B cell (primary cell): ENCODE measurements around the gene CFAP210. TPM values are rescaled to one million over a fixed set of nuclear protein-coding genes. Genes with fewer than 3 reads are reported as not detected.

ENCODE experiments used
- ATAC-seq: fragments of 200-7000 bp; cut with Tn5 transposase; one replicate; pipeline ENCODE4 v1.10.0; 2021; ENCODE audit warnings: low read depth, mild to moderate bottlenecking, moderate number of reproducible peaks, moderate library complexity
- CTCF ChIA-PET: fragments of 350-600 bp; sonication (Branson Sonifier 250); formaldehyde crosslinking; loops from one replicate; lab custom pipeline; 2021; ENCODE audit warnings: antibody characterized with exemption, inconsistent platforms; lab: Charles Lee
- POLR2A ChIA-PET: fragments of 350-600 bp; sonication (Branson Sonifier 250); formaldehyde crosslinking; loops from one replicate; lab custom pipeline; 2021; ENCODE audit warnings: antibody characterized with exemption; lab: Charles Lee
- DNase-seq: peaks from one replicate; pipeline ENCODE4 v3.0.0; 2013
- H2AFZ ChIP-seq: 2 replicates; pipeline ENCODE4 v1.6.1; 2012; ENCODE audit warnings: mild to moderate bottlenecking, low read depth, low read length; ENCODE audit not compliant: insufficient read depth, poor library complexity, severe bottlenecking
- H3K27ac ChIP-seq, 2 donors: 1 replicate in 1 of 2; 2 replicates in 1 of 2; pipeline ENCODE4 v1.5.1; 2012 to 2013; ENCODE audit warnings: low read length in 2 of 2, mild to moderate bottlenecking in 2 of 2, moderate library complexity in 1 of 2
- H3K27me3 ChIP-seq, 4 experiments: fragments of 200-600 bp in 1 of 4; sonication (generic) in 1 of 4; replicated peaks in 1 of 4; 1 replicate in 2 of 4; 2 replicates in 2 of 4; pipeline versions ENCODE4 v1.6.1 to v1.7.0; 2013 to 2016; ENCODE audit warnings: low read length in 3 of 4, mild to moderate bottlenecking in 2 of 4, mixed read lengths in 1 of 4, moderate library complexity in 1 of 4; ENCODE audit not compliant: insufficient read depth in 4 of 4, control insufficient read depth in 3 of 4; ENCODE audit errors: control extremely low read depth in 1 of 4
- H3K36me3 ChIP-seq, 2 experiments: replicated peaks in 1 of 2; 1 replicate in 1 of 2; 2 replicates in 1 of 2; pipeline versions ENCODE4 v1.6.1 to v1.7.1; 2013; ENCODE audit warnings: low read length in 1 of 2; ENCODE audit not compliant: insufficient read depth in 2 of 2, control insufficient read depth in 1 of 2; ENCODE audit errors: control extremely low read depth in 1 of 2, extremely low read depth in 1 of 2
- H3K4me1 ChIP-seq, 2 donors: fragments of 200-600 bp in 1 of 2; sonication (generic) in 1 of 2; 1 replicate in 1 of 2; 2 replicates in 1 of 2; pipeline versions ENCODE4 v1.5.1 to v1.6.1; 2013 to 2017; ENCODE audit warnings: low read length in 2 of 2; ENCODE audit not compliant: control insufficient read depth in 2 of 2, insufficient read depth in 2 of 2
- H3K4me2 ChIP-seq: replicated peaks from 2 replicates; pipeline ENCODE3; 2012; ENCODE audit warnings: mild to moderate bottlenecking, low read depth, low read length; ENCODE audit not compliant: poor library complexity, severe bottlenecking
- H3K4me3 ChIP-seq, 5 experiments: fragments of 200-600 bp in 1 of 5; sonication (generic) in 1 of 5; 1 replicate in 3 of 5; 2 replicates in 2 of 5; pipeline versions ENCODE4 v1.5.1 to v1.7.0; 2011 to 2016; ENCODE audit warnings: low read length in 4 of 5, mild to moderate bottlenecking in 4 of 5, low read depth in 2 of 5, control low read depth in 1 of 5, moderate library complexity in 1 of 5; ENCODE audit not compliant: insufficient read depth in 1 of 5; ENCODE audit errors: control extremely low read depth in 1 of 5, extremely low read depth in 1 of 5
- H3K79me2 ChIP-seq: fragments of 200-600 bp; sonication (generic); one replicate; pipeline ENCODE4 v1.6.0; 2016; ENCODE audit warnings: low read length; ENCODE audit not compliant: control insufficient read depth, insufficient read depth
- H3K9ac ChIP-seq: fragments of 200-600 bp; sonication (generic); 2 replicates; pipeline ENCODE4 v1.6.1; 2017; ENCODE audit warnings: mild to moderate bottlenecking, low read length, moderate library complexity
- H3K9me3 ChIP-seq, 3 donors: one replicate each; pipeline versions ENCODE4 v1.6.1 to v1.7.1; 2013; ENCODE audit warnings: low read length in 2 of 3; ENCODE audit not compliant: control insufficient read depth in 2 of 3, insufficient read depth in 1 of 3; ENCODE audit errors: control extremely low read depth in 1 of 3
- H4K20me1 ChIP-seq: 2 replicates; pipeline ENCODE4 v1.6.0; 2012; ENCODE audit warnings: mild to moderate bottlenecking, low read length; ENCODE audit not compliant: insufficient read depth, control insufficient read depth, poor library complexity, severe bottlenecking
- H3K27ac Mint-ChIP-seq: one replicate; pipeline ENCODE4 v1.8.0; 2021; ENCODE audit warnings: mixed read lengths
- H3K27me3 Mint-ChIP-seq: one replicate; pipeline ENCODE4 v1.8.0; 2021; ENCODE audit warnings: mixed read lengths
- H3K4me1 Mint-ChIP-seq: one replicate; pipeline ENCODE4 v1.8.0; 2021; ENCODE audit warnings: mixed read lengths
- H3K4me3 Mint-ChIP-seq: one replicate; pipeline ENCODE4 v1.8.0; 2021; ENCODE audit warnings: mixed read lengths
- H3K9me3 Mint-ChIP-seq: one replicate; pipeline ENCODE4 v1.8.0; 2022; ENCODE audit warnings: mixed read lengths; ENCODE audit not compliant: insufficient read depth
- EZH2 ChIP-seq: IDR thresholded peaks from 2 replicates; pipeline ENCODE4 v1.6.1; 2012; ENCODE audit warnings: borderline replicate concordance, low read depth, mild to moderate bottlenecking, moderate library complexity, low read length; ENCODE audit not compliant: insufficient read depth, poor library complexity, severe bottlenecking
- WGBS: methylation state at CpG from one replicate; pipeline ENCODE4 v1.1.5; 2013; ENCODE audit warnings: missing lambda C conversion rate; ENCODE audit not compliant: insufficient coverage; 5-methylcytosine and 5-hydroxymethylcytosine counted together
- intact Hi-C: fragments of 100-400 bp; cut with micrococcal nuclease; formaldehyde crosslinking; loops from one replicate; pipeline ENCODE4 v1.10.0; 2022
- polyA plus RNA-seq: library from polyadenylated mRNA; depleted of rRNA; stranded (reverse); fragments of >200 nt; gene quantifications from 2 replicates; pipeline ENCODE4 v1.2.3, GENCODE V29; 2012
- total RNA-seq, 2 donors: library from RNA; stranded (reverse); fragments of 120-200 nt in 1 of 2; gene quantifications; 1 replicate in 1 of 2; 2 replicates in 1 of 2; pipeline versions ENCODE4 v1.2.3 to v1.2.4, GENCODE V29; 2013 to 2022
- TF ChIP-seq, protein P1 (sequence below): fragments of 200-600 bp; IDR thresholded peaks from one replicate; pipeline ENCODE4 v1.8.0; 2022; ENCODE audit warnings: antibody characterized with exemption, mild to moderate bottlenecking

CFAP210 gene
- total and polyA plus RNA-seq, 2 donors (not counting 1 experiment from before 2014, with no cell fraction given): not detected

DNA sequence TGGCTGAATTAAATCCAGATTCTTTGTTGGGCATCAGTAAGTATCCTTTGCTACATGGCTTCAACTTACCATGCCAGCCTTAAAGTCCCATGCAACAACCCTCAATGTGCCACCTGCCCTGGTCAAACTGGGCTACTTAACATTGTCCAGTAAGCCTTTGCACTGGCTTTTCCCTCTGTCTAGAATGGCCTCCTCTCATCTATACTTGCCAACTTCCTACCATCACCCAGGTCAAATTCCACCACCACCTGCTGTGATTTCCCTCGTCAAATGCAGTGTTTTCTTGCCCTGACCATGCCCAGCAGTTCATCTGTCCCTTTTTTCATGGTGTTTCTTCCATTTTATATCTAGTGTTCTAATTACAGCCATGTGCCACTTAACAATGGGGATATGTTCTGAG lies 45.1 kb upstream of the CFAP210 start:
- H3K36me3 ChIP-seq: no peaks in the 10 kb centered on the region
- ATAC-seq (no peak), DNase-seq (no peak)
- Mint-ChIP-seq H3K4me1 (peaks cover 9% of the 10 kb centered on the region), H3K27me3 (peaks cover 10% of the 10 kb centered on the region), H3K9me3 (no peaks in the 10 kb centered on the region), H3K4me3 (no peak overlapping the region), H3K27ac (no peak overlapping the region)
- no peak overlapping the region for H3K9ac ChIP-seq
- H2AFZ ChIP-seq: no peak overlapping the region
- H3K9me3 ChIP-seq: no peaks in the 10 kb centered on the region
- no CpG with 5 or more reads among the region's 1 CpG for WGBS
- no peak for TF ChIP-seq EZH2
- TF ChIP-seq, protein P1, sequence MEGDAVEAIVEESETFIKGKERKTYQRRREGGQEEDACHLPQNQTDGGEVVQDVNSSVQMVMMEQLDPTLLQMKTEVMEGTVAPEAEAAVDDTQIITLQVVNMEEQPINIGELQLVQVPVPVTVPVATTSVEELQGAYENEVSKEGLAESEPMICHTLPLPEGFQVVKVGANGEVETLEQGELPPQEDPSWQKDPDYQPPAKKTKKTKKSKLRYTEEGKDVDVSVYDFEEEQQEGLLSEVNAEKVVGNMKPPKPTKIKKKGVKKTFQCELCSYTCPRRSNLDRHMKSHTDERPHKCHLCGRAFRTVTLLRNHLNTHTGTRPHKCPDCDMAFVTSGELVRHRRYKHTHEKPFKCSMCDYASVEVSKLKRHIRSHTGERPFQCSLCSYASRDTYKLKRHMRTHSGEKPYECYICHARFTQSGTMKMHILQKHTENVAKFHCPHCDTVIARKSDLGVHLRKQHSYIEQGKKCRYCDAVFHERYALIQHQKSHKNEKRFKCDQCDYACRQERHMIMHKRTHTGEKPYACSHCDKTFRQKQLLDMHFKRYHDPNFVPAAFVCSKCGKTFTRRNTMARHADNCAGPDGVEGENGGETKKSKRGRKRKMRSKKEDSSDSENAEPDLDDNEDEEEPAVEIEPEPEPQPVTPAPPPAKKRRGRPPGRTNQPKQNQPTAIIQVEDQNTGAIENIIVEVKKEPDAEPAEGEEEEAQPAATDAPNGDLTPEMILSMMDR: no peak
- no peaks in the 10 kb centered on the region for H4K20me1 ChIP-seq
- ChIA-PET CTCF (no interaction called here), POLR2A (no interaction called here)
- H3K27ac ChIP-seq: no peak overlapping the region
- H3K4me1 ChIP-seq: peaks cover 4 to 6% of the 10 kb centered on the region in 2 donors
- intact Hi-C loops: no loop called here
- no peak overlapping the region for H3K4me3 ChIP-seq
- peaks cover 0 to 15% (median 9%) of the 10 kb centered on the region in 4 experiments for H3K27me3 ChIP-seq
- no peak overlapping the region for H3K4me2 ChIP-seq
- H3K79me2 ChIP-seq: no peaks in the 10 kb centered on the region

DNA sequence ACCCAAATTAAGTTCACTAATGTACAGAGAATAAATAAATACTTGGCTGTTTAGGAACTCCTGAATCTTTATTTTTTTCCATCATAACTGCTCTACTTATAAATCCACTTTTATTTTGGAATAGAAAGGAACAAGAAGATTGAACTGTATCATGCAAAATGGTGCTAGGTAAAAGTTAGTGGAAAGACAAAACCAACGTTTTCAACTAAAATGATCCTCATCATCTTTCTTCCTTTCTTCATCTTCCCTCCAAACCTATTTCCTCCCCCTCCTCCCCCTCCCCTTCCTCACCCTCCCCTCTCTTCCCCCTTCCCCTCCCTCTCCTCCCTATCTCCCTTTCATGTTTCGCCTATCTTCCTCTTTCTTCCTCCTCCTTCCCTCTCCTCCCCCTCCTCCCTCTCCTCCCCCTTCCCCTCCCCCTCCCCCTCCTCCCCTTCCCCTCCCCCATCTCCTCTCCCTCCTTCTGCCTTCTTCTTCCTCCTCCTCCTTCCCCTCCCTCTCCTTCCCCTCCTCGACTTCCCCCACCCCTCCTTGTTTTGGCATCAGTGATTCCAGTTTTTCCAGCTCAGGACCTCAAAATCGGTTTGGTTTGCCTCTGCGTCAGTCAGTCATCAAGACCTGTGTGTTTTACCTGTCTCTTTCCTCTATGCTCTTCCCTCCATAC lies 44.5 kb upstream of the CFAP210 start:
- no peak overlapping the region for H3K4me2 ChIP-seq
- Mint-ChIP-seq H3K4me3 (no peak overlapping the region), H3K4me1 (peaks cover 9% of the 10 kb centered on the region), H3K9me3 (no peaks in the 10 kb centered on the region), H3K27me3 (peaks cover 10% of the 10 kb centered on the region), H3K27ac (no peak overlapping the region)
- TF ChIP-seq EZH2: no peak
- TF ChIP-seq, protein P1: no peak
- ChIA-PET CTCF (no interaction called here), POLR2A (no interaction called here)
- H4K20me1 ChIP-seq: no peaks in the 10 kb centered on the region
- peaks cover 5 to 6% of the 10 kb centered on the region in 2 donors for H3K4me1 ChIP-seq
- intact Hi-C loops: no loop called here
- H3K27me3 ChIP-seq: peaks cover 0 to 15% (median 9%) of the 10 kb centered on the region in 4 experiments
- H3K36me3 ChIP-seq: no peaks in the 10 kb centered on the region
- H3K4me3 ChIP-seq: no peak overlapping the region
- H3K9ac ChIP-seq: no peak overlapping the region
- H3K27ac ChIP-seq: no peak overlapping the region
- no peaks in the 10 kb centered on the region for H3K9me3 ChIP-seq
- no peak for DNase-seq
- 80% methylated on average over 3 of the region's 5 CpGs for WGBS
- H3K79me2 ChIP-seq: no peaks in the 10 kb centered on the region
- no peak for ATAC-seq
- no peak overlapping the region for H2AFZ ChIP-seq
